Adrenal gland (tissue), 5 donors: ENCODE data around the gene SYNDIG1.

Source experiments
- CTCF ChIP-seq, 6 experiments: fragments of 450-650 bp in 4 of 6; fragments of 200-600 bp in 2 of 6; sonication (generic) in 1 of 6; IDR thresholded peaks; 1 replicate in 5 of 6; 2 replicates in 1 of 6; pipeline versions ENCODE4 v1.5.1 to v1.8.0; 2016 to 2021; ENCODE audit warnings: antibody characterized with exemption in 6 of 6, mild to moderate bottlenecking in 2 of 6, moderate library complexity in 1 of 6
- POLR2A ChIP-seq, 2 donors: fragments of 450-650 bp; IDR thresholded peaks; one replicate each; pipeline ENCODE4 v1.6.1; 2017; ENCODE audit warnings: antibody characterized with exemption in 2 of 2, mild to moderate bottlenecking in 2 of 2, moderate library complexity in 1 of 2
- donor health status: DM: no; HTN: no; CAD: no.

DNA sequence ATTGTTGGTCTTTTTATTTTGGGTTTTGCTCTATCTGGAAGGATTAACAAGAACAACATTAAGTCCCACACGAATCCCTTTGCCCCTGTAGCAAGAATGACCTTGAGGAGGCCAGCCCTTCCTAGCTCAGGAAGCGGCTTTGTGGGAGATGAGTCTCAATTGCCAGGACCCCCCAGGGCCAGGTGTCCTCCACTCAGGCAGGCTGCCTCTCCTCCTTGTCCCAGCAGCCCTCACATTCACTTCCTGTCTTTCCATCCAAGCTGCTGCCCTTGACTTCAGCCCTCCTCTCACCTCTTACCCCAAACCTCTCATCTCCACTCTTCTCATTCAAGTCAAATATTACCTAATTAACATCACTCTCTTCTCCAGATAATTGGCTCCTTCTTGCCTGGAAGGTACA lies 22.6 kb upstream of the SYNDIG1 start:
- TF ChIP-seq CTCF (IDR thresholded peaks at IDR 0.05): no peak
- TF ChIP-seq POLR2A (IDR thresholded peaks at IDR 0.05): no peak
